ENCODE measurements around the gene IL4R.
"Not testable (repeated sequence)": the region's sequence is repeated elsewhere in the genome, so short reads cannot be mapped to it uniquely, and the experiment has no call there.

Gene IL4R

GRCh38 chr16:27313422-27314160 lies at the start of gene IL4R:
IL4R (plus strand) TSS chr16:27313974; CDS start chr16:27340204, 26,230 bp downstream.
- no peak for DNase-seq (ENCODE audit: low read depth, low spot score)

DNA sequence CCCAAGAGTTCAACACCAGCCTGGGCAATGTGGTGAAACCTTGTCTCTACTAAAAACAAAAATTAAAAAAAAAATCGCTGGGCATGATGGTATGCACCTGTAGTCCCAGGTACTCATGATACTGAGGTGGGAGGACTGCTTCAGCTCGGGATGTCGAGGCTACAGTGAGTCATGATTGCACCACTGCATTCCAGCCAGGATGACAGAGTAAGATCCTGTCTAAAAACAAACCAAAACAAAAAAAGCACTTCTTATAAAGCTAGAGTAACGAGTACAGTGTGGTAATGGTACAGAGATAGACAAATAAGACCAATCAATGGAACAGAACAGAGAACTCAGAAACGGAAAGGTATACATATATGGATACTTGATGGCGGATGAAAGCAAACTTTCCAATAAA lies 49.6 kb upstream of the IL4R start:
- DNase-seq (ENCODE audit: low read depth, low spot score) = no peak

DNA sequence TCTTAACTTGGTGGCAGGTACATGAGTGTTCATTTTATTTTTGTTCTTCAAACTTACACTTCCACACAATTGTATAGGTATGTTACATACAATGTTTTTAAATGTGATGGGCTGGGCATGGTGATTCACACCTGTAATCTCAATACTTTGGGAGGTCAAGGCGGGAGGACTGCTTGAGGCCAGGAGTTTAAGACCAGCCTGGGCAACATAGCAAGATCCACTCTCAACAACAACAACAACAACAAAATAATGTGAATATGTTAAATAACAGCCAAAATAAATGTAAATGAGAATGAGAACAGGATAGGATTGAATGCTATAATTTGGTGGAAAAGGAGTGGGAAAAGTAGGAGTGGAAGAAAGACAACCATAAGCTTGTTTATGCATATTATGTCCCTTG lies 47.8 kb upstream of the IL4R start:
- DNase-seq (ENCODE audit: low read depth, low spot score) = no peak

DNA sequence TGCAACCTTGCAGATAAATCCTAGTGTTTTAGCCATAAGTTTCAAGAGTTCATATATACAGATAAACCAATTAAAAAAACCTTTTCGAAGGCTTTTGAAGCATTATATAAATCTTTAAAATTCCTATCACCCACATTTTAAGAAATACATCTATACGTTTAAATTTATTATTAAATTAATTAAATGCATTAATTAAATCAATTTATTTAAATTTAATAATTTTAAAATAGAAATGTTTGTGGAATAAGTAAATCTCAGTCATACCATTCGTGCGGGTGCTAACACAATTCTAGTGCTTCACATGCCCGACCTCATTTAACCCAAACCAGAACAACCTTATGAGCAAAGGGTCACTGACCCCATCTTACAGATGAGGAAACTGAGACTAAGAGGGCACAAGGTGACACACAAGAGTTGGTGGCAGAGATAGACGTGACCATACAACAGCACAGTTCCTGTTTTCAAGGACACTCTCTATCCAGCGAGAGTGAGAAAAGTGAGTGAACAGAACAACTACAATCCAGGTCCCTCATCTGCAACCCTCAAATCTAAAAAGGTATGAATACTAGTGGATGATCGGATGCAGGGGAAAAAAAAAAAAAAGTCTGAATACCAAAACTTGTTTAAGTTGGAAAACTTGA lies 46.6 kb upstream of the IL4R start:
- DNase-seq (ENCODE audit: low read depth, low spot score) = no peak

GRCh38 chr16:27268376-27269299 lies 45.1 kb upstream of the IL4R start, which contains the start of gene NSMCE1:
NSMCE1 (minus strand) TSS chr16:27268772; CDS start chr16:27257570, 11,202 bp downstream.
- peak; percentile 93 for DNase-seq (ENCODE audit: low read depth, low spot score)

- DNase-seq (ENCODE audit: low read depth, low spot score) = no peak
These were observed 44.2 kb upstream of the IL4R start for GRCh38 chr16:27269300-27270150.

- no peak for DNase-seq (ENCODE audit: low read depth, low spot score)
These were observed 43.4 kb upstream of the IL4R start for GRCh38 chr16:27270349-27270748.

- no peak for DNase-seq (ENCODE audit: low read depth, low spot score)
These were observed 41.7 kb upstream of the IL4R start for GRCh38 chr16:27272076-27272475.

DNA sequence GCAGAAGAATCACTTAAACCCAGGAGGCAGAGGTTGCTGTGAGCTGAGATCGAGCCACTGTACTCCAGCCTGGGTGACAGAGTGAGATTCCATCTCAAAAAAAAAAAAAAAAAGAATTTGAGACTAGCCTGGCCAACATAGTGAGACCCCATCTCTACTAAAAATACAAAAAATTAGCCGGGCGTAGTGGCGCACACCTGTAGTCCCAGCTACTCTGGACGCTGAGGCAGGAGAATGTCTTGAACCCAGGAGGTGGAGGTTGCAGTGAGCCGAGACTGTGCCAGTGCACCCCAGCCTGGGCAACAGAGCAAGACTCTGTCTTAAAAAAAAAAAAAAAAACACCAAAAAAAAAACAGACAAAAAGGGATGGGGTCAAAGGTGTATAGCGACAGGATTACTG lies 41.1 kb upstream of the IL4R start:
- DNase-seq (ENCODE audit: low read depth, low spot score) = not testable (repeated sequence)

- DNase-seq (ENCODE audit: low read depth, low spot score) = no peak
These were observed 40.5 kb upstream of the IL4R start for GRCh38 chr16:27273330-27273669.

DNA sequence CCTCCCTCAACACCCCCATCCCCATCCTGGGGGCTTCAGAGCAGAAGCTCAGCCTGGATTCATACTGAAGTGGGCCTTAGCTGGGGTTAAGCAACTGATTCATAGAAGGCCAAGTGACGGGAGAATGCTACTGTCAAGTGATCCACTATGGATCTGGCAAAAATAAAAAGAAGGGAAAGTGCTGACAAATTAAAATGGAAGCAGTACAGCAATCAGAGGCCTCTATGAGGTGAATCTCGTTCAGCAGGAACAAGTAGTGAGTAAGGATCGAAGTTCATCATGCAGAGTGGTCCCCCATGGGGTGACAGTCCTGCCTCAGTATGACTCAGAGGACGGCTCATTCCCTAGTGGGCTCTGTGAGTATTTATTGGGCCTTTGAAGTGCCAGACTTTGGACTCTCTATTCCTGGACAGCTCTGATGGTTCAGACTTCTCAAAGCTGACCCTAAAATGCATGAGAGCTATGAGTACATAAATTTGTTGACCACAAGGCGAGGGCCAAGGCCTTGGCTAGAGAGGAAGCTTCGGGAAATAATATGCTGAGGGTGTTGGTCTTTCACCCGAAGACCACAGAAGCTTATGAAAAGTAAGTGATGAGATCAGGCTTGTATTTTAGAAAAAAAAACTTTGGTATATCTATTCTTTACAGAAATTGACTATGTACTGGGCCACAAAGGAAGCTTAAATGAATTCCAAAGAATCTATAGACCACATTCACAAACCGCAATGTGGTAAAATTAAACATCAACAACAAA lies 39.9 kb upstream of the IL4R start:
- no peak for DNase-seq (ENCODE audit: low read depth, low spot score)

DNA sequence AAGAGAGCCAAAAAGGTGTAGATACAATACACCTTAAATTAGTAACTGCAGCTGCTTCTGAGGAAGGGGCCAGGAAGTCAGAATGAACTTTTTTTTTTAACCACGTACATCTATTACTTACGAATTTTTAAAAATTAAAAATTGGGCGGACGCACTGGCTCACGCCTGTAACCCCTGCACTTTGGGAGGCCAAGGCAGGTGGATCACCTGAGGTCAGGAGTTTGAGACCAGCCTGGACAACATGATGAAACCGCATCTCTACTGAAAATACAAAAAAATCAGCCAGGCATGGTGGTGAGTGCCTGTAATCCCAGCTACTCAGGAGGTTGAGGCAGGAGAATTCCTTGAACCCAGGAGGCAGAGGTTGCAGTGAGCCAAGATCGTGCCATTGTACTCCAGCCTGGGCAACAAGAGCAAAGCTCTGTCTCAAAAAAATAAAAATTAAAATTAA lies 39.3 kb upstream of the IL4R start:
- DNase-seq (ENCODE audit: low read depth, low spot score) = not testable (repeated sequence)

DNA sequence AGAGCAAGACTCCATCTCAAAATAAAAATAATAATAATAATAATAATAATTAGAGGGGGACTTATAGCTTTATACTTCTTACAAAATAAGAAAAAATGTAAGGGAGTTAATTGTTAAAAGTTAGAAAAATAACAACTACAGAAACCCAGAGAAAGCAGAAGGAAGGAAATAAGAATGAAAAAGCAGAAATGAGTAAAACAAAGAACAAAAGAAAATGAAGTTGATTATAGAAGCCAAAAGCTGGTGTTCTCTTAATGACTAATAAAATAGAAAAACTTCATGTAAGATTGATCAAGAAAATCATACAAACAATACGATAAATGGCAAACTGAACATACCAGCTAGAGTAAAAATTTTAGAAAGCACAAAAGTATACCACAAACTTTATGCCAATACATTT lies 38.4 kb upstream of the IL4R start:
- no peak for DNase-seq (ENCODE audit: low read depth, low spot score)

- DNase-seq (ENCODE audit: low read depth, low spot score) = no peak
These were observed 32.5 kb upstream of the IL4R start for GRCh38 chr16:27281243-27281642.

DNA sequence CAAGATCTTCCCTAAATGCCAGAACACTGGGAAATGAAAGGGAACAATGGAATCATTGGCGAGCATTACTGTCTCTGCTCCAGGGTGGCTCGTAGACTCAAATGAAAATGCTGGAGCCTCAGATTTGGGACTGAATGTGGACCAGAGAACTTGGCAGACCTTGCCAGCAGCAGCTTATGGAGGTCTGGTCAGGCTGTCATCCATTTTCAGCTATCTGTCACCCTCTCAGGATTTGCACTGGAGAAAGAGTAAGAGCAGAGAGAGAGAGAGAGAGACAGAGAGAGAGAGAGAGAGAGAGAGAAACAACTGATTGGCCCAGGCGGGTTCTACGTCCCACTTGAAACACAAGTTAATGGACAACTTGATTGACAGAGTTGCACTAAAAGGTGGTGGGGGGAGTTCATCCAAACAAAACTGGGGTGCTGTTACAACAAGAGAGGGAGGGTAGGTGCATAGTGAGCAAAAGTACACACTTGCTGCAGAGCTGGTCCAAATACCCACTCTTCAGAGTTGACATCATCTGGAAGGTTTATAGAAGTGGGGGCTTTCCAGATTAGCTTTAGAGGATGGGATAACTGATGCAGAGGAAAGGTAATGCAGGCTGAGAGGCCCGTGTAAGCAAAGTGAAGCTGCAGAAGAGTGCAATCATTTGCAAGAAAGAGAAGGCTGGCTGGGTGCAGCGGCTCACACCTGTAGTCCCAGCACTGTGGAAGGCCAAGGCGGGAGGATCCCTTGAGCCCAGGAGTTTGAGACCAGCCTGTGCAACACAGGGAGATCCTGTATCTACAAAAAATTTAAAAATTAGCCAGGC lies 28.7 kb upstream of the IL4R start:
- DNase-seq (ENCODE audit: low read depth, low spot score) = no peak

- no peak for DNase-seq (ENCODE audit: low read depth, low spot score)
These were observed 28.0 kb upstream of the IL4R start for GRCh38 chr16:27285676-27286196.

DNA sequence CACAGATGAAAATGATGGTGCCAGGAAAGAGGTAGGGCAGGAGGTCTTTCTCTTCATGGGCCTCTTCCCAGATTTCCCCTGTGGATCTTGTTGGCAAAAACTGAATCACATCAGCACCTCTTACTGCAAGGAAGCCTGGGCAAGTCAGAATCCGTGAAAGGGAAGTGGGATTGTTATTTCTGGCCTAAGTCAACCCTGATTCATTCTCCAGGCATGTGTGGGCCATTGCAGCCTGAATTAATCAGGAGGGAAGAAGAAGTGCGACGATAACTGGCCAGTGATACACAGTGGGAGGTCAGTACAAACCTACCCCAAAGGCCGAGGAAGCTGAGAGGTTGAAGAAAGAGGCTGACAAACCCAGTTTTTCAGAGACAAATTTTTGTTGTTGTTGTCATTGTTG lies 27.3 kb upstream of the IL4R start:
- DNase-seq (ENCODE audit: low read depth, low spot score) = no peak

DNA sequence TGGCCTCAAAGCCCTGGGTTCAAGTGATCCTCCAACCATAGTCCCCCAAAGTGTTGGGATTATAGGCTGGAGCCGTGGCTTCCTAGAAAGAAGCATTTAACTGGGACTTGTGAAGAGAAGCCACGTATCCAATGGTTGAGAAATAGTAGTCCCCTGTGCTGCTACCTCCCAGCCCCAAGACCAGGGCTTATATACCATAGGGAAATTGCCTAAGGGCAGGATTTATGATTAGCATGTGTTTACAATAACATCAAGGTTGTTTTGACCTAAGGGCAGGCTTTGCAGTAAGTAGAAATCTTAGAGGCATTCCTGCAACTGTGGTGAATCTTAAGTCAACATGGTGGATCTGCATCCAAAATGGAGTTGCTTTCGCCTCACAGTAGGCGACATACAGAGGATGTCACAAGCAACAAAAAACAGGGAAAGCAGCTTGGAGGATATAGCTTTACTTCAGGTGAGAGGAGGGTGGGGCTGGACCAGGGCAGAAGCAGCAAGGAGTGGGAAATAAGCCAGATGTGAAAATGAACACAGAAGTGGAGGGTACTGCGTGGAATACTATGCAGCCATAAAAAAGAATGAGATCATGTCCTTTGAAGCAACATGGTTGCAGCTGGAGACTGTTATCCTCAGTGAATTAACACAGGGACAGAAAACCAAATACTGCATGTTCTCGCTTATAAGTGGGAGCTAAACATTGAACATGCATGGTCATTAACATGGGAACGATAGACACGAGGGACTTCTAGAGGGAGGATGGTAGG lies 26.5 kb upstream of the IL4R start:
- DNase-seq (ENCODE audit: low read depth, low spot score) = no peak

GRCh38 chr16:27287887-27288286 lies 25.9 kb upstream of the IL4R start:
- no peak for DNase-seq (ENCODE audit: low read depth, low spot score)

Measured in activated CD4-positive, CD25-positive, alpha-beta regulatory T cell treated with anti-CD3 and anti-CD28 coated beads, Interleukin-2, amount 50 U/mL, for 16 hours (primary cell).